Heart right ventricle (tissue), 16 donors: Measurements from ENCODE around the gene ARHGAP11B.
"Not testable (repeated sequence)": the region's sequence is repeated elsewhere in the genome, so short reads cannot be mapped to it uniquely, and the experiment has no call there.

Experiments used
- ATAC-seq, 8 donors: fragments of 200-7000 bp; cut with Tn5 transposase; one replicate each; pipeline ENCODE4 v1.9.1; 2020; ENCODE audit warnings: mild to moderate bottlenecking in 8 of 8, moderate library complexity in 8 of 8, moderate number of reproducible peaks in 1 of 8
- DNase-seq, 2 donors: peaks; one replicate each; pipeline ENCODE4 v3.0.0-alpha.2; 2020
- H3K27ac ChIP-seq, 10 donors: fragments of 200-600 bp; sonication (generic) in 2 of 10; one replicate each; pipeline versions ENCODE4 v1.5.0 to v1.8.0; 2020 to 2022; ENCODE audit warnings: mild to moderate bottlenecking in 3 of 10
- H3K27me3 ChIP-seq, 7 donors: fragments of 200-600 bp; one replicate each; pipeline ENCODE4 v1.8.0; 2021 to 2022; ENCODE audit warnings: mild to moderate bottlenecking in 2 of 7
- H3K36me3 ChIP-seq, 9 donors: fragments of 200-600 bp; sonication (generic) in 1 of 9; one replicate each; pipeline versions ENCODE4 v1.5.0 to v1.8.0; 2020 to 2022; ENCODE audit warnings: mild to moderate bottlenecking in 2 of 9
- H3K4me1 ChIP-seq, 9 donors: fragments of 200-600 bp; sonication (generic) in 1 of 9; one replicate each; pipeline versions ENCODE4 v1.5.0 to v1.8.0; 2020 to 2022; ENCODE audit warnings: mild to moderate bottlenecking in 4 of 9
- H3K4me3 ChIP-seq, 10 donors: fragments of 200-600 bp; sonication (generic) in 2 of 10; one replicate each; pipeline versions ENCODE4 v1.5.0 to v1.8.0; 2020 to 2022; ENCODE audit warnings: mild to moderate bottlenecking in 7 of 10, moderate library complexity in 2 of 10
- H3K9me3 ChIP-seq, 11 donors: fragments of 200-600 bp in 10 of 11; sonication (generic) in 2 of 11; one replicate each; pipeline versions ENCODE4 v1.5.0 to v1.8.0; 2013 to 2022; ENCODE audit warnings: mild to moderate bottlenecking in 2 of 11, control low read depth in 1 of 11, moderate library complexity in 1 of 11
- WGBS, 2 donors: extraction: QIAGEN DNeasy Blood & Tissue Kit; methylation state at CpG; one replicate each; pipeline ENCODE4 v1.1.7; 2013; ENCODE audit warnings: inconsistent platforms in 1 of 2; 5-methylcytosine and 5-hydroxymethylcytosine counted together
- intact Hi-C, 10 donors: fragments of 100-400 bp; cut with DNase I; formaldehyde crosslinking; loops; one replicate each; pipeline versions ENCODE4 v1.11.1 to v1.14.2; 2022
- TF ChIP-seq, protein P1 (sequence below), 9 donors: fragments of 200-600 bp; sonication (generic) in 2 of 9; IDR thresholded peaks; one replicate each; pipeline versions ENCODE4 v1.5.0 to v1.8.0; 2021 to 2022; ENCODE audit warnings: antibody characterized with exemption in 9 of 9, mild to moderate bottlenecking in 5 of 9, moderate library complexity in 1 of 9
- donor health status: Arrhythmogenic right ventricular cardiomyopathy.
- donor health status: ischemic (EF 13 %, LVEDD 7.1; RV severe dilation, severe dysfunction).
- donor health status: healthy with polysubstance abuse.
- donor health status: DM: no; HTN: yes; CAD: no.
- donor health status: DM: no; HTN: no; CAD: no.
- donor health status: ischemic (EF 25% LVEDD 6.9; RV normal size, moderate dysfunction).
- donor health status: ischemic (EF 25% LVEDD 5.7; RV mildly dilated, moderate dysfunction).
- donor health status: healthy.
- donor health status: DM: yes; HTN: yes; CAD: no.
- donor health status: Ischemic cardiomyopathy.
- donor health status: ischemic (EF 35%, LVEDD 5.7; RV mildly dilated, moderate dysfunction).
- donor health status: nonischemic (EF 11% LVEDD 7.7; RV severe dilation, severe dysfunction).
- donor health status: DM: yes; HTN: yes; CAD: no.
- donor health status: PGD.
- donor health status: ischemic (EF 29% LVEDD 5.4; RV normal size, mild dysfunction).
- donor health status: nonischemic (EF 23%, LVEDD 6.1; RV moderate dilation, normal function).

Gene ARHGAP11B

DNA sequence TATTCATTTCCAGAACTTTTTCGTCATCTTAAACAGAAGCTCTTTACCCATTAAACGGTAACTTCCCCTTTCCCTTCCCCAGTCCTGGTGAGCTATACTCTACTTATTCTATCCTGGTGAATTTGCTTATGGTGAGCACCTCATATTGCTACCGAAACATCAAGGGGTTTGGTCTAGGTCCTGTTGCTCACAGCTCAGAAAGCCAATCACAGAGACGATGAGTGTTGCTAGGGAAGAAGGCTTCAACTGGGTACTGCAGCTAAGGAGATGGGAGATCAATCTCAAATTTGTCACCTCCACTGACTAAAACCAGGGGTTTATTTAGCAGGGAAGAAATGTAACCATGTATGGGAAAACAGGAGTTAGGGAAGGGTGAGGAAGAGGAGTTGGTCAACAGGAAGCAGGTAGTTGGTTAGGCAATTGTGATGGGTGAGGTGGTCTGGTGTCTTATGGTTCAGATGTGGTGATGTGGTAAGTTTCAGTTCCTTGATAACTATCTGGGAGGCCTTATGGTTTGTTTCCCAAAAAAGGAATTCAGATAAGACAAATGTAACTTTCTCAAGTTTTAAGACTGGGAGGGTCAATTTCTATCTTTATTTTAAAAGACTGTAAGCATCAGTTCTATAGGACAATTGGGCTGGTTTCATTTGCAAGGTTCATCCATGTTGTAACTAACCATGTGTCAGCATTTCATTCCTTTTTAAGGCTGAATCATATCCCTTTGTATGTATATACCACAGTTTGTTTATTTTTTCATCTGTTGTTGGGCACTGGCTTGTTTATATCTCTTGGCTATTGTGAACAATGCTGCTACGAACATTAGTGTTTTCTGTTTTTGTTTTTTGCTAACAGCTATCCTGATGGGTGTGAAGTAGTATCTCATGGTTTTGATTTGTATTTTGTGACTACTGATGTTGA, 24.3 kb downstream of the ARHGAP11B start:
- Histone ChIP-seq H3K4me1 (peaks cover 0 to 4% (median 0%) of the 10 kb centered on the region in 9 donors), H3K36me3 (peaks cover 0 to 28% (median 0%) of the 10 kb centered on the region in 9 donors), H3K4me3 (no peak overlapping the region), H3K27me3 (no peaks in the 10 kb centered on the region), H3K9me3 (no peaks in the 10 kb centered on the region), H3K27ac (no peak overlapping the region)
- WGBS, 2 donors, result 91 to 95% methylated on average over 5 of the region's 5 CpGs
- DNase-seq (no peak), ATAC-seq (no peak)
- TF ChIP-seq, protein P1, sequence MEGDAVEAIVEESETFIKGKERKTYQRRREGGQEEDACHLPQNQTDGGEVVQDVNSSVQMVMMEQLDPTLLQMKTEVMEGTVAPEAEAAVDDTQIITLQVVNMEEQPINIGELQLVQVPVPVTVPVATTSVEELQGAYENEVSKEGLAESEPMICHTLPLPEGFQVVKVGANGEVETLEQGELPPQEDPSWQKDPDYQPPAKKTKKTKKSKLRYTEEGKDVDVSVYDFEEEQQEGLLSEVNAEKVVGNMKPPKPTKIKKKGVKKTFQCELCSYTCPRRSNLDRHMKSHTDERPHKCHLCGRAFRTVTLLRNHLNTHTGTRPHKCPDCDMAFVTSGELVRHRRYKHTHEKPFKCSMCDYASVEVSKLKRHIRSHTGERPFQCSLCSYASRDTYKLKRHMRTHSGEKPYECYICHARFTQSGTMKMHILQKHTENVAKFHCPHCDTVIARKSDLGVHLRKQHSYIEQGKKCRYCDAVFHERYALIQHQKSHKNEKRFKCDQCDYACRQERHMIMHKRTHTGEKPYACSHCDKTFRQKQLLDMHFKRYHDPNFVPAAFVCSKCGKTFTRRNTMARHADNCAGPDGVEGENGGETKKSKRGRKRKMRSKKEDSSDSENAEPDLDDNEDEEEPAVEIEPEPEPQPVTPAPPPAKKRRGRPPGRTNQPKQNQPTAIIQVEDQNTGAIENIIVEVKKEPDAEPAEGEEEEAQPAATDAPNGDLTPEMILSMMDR (IDR thresholded peaks at IDR 0.05), result no peak
- intact Hi-C loops, result no loop called here

DNA sequence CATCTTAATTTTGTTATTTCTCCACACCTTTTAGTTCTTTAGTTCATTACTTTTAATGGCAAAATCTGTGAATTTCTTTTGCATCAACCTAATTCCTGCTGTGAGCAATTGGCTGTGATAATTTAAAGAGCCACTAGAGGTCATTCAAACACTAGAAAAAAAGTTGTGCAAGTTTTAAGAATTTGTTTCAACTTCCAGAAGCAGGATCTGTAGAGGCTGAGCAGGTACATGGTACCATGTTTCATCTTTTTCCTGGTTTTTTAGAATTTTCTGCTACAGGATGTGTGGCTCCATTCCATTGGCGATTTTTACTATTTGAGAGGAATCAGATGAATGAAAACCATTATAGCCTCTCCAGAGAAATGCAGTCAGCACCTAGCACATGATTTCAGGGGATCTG, 35.2 kb downstream of the ARHGAP11B start:
- TF ChIP-seq, protein P1 (IDR thresholded peaks at IDR 0.05), result peak in 8 of 9 donors; percentile 27 to 68 (median 52)
- not testable (repeated sequence) for ATAC-seq, DNase-seq, H3K27me3 ChIP-seq, H3K4me1 ChIP-seq, H3K27ac ChIP-seq, H3K4me3 ChIP-seq, H3K9me3 ChIP-seq
- WGBS, 2 donors, result 84 to 89% methylated on average over 1 of the region's 1 CpG
- peaks cover 0 to 29% (median 0%) of the 10 kb centered on the region in 9 donors for H3K36me3 ChIP-seq
- intact Hi-C loops, result loop anchor here in 7 of 10 donors (5.0 to 10.0 kb wide), 8 partner anchors 84 to 834 kb away; no protein-coding TSS in a partner anchor

DNA sequence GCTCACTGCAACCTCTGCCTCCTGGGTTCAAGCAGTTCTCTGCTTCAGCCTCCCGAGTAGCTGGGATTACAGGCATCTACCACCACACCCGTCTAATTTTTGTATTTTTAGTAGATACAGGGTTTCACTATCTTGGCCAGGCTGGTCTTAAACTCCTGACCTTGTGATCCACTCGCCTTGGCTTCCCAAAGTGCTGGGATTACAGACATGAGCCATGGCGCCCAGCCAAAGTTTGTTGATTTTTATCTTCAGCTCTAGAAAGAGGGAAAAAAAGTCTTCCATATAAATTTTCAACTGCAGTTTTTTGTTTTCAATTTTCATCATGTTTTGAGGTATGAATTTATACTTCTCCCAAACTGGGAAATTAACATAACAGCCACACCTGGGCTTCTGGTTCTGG, 43.7 kb downstream of the ARHGAP11B start:
- not testable (repeated sequence) for H3K27ac ChIP-seq, H3K4me1 ChIP-seq, DNase-seq, H3K4me3 ChIP-seq, H3K27me3 ChIP-seq, ATAC-seq, H3K9me3 ChIP-seq
- peaks cover 0 to 30% (median 0%) of the 10 kb centered on the region in 9 donors for H3K36me3 ChIP-seq
- intact Hi-C loops, result loop anchor here in 6 of 10 donors (5.0 to 10.0 kb wide), 6 partner anchors 75 to 825 kb away; no protein-coding TSS in a partner anchor
- WGBS, 2 donors, result 79 to 85% methylated on average over 4 of the region's 4 CpGs

DNA sequence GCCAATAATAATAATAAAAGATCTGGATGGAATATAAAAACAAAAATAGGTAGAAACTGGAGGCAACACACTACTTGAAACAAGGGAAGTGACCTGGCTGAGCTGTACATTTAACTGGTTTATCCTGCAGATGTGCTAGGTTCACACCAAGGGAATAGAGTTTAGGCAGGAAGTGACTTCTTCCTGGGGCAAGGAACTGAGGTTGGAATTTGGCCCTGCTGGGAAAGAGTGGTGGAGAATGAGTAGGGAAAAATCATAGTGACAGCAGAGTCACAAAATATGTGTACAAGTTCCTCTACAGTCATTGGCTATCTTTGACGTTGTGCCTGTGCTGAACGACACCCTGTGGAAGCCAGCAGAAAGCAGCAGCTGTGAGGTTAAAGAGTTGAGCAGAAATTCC, 44.1 kb downstream of the ARHGAP11B start:
- intact Hi-C loops, result no loop called here
- Histone ChIP-seq H3K27me3 (no peaks in the 10 kb centered on the region), H3K4me1 (no peaks in the 10 kb centered on the region), H3K9me3 (no peaks in the 10 kb centered on the region), H3K4me3 (no peak overlapping the region), H3K36me3 (peaks cover 0 to 30% (median 0%) of the 10 kb centered on the region in 9 donors), H3K27ac (no peak overlapping the region)
- no peak for DNase-seq
- ATAC-seq, result no peak
- TF ChIP-seq, protein P1 (IDR thresholded peaks at IDR 0.05), result no peak
- WGBS, 2 donors, result 41 to 48% methylated on average over 2 of the region's 2 CpGs

DNA sequence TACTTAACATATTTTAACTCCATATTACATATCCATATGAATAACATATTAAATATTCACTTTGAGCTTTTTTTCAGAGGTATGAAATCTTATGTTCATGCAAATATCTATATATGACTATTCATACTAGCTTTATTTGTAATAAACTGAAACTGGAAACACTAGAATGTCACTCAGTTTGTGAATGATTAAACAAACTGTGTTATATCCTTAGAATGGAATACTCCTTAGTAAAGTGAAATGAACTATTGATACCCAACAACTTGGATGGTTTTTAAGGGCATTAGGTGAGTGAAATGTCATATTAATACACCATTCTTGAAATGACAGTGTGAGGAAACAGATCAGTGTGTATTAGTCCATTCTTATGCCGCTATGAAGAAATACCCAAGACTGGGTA, 45.4 kb downstream of the ARHGAP11B start:
- no peaks in the 10 kb centered on the region for H3K4me1 ChIP-seq
- TF ChIP-seq, protein P1 (IDR thresholded peaks at IDR 0.05), result no peak

More for the DNA sequence above, 45.4 kb downstream of the ARHGAP11B start:
- Histone ChIP-seq H3K27me3 (no peaks in the 10 kb centered on the region), H3K4me3 (no peak overlapping the region), H3K9me3 (no peaks in the 10 kb centered on the region), H3K36me3 (peaks cover 0 to 27% (median 0%) of the 10 kb centered on the region in 9 donors), H3K27ac (no peak overlapping the region)
- ATAC-seq, result no peak
- no peak for DNase-seq
- intact Hi-C loops, result no loop called here
- 97 to 100% methylated on average over 1 of the region's 1 CpG for WGBS, 2 donors
